Body of pancreas (tissue), 4 donors: ENCODE results near the gene PATJ. TPM values are rescaled to one million over a fixed set of nuclear protein-coding genes. Genes with fewer than 3 reads are reported as not detected.

ENCODE experiments used
- ATAC-seq: fragments of 150-250 bp; one replicate; pipeline ENCODE4 v1.9.1; 2016
- DNase-seq, 4 donors: peaks; one replicate each; pipeline ENCODE4 v3.0.0-alpha.2; 2019
- H3K27ac ChIP-seq, 4 donors: fragments of 200-600 bp; sonication (generic); 1 replicate in 3 of 4; 2 replicates in 1 of 4; pipeline versions ENCODE4 v1.5.1 to v1.6.1; 2016 to 2019; ENCODE audit warnings: mild to moderate bottlenecking in 1 of 4, mixed read lengths in 1 of 4, moderate library complexity in 1 of 4
- H3K27me3 ChIP-seq, 2 donors: fragments of 200-600 bp; sonication (generic); one replicate each; pipeline ENCODE4 v1.6.0; 2016; ENCODE audit warnings: mild to moderate bottlenecking in 1 of 2
- H3K36me3 ChIP-seq, 2 donors: fragments of 200-600 bp; sonication (generic); replicated peaks in 1 of 2; 2 replicates each; pipeline ENCODE4 v1.5.1; 2016; ENCODE audit warnings: low read depth in 2 of 2; ENCODE audit not compliant: insufficient read depth in 1 of 2
- H3K4me1 ChIP-seq: fragments of 200-600 bp; sonication (generic); one replicate; pipeline ENCODE4 v1.6.0; 2016
- H3K4me3 ChIP-seq, 2 donors: fragments of 200-600 bp; sonication (generic); 1 replicate in 1 of 2; 2 replicates in 1 of 2; pipeline ENCODE4 v1.5.1; 2016 to 2019
- H3K9me3 ChIP-seq, 3 donors: fragments of 200-600 bp; sonication (generic); 1 replicate in 2 of 3; 2 replicates in 1 of 3; pipeline ENCODE4 v1.5.1; 2016
- POLR2A ChIP-seq, 3 donors: fragments of 450-650 bp; IDR thresholded peaks; one replicate each; pipeline ENCODE4 v1.6.1; 2016; ENCODE audit warnings: antibody characterized with exemption in 3 of 3, mild to moderate bottlenecking in 2 of 3
- WGBS, 2 donors: methylation state at CpG; one replicate each; pipeline ENCODE4 v1.1.5; 2017; 5-methylcytosine and 5-hydroxymethylcytosine counted together
- intact Hi-C: fragments of 100-400 bp; cut with DNase I; formaldehyde crosslinking; loops from one replicate; pipeline ENCODE4 v1.15.1; 2023
- total RNA-seq, 2 donors: library from RNA; depleted of rRNA; stranded (reverse); fragments of >200 nt; gene quantifications; one replicate each; pipeline ENCODE4 v1.1.0, GENCODE V29; 2016
- TF ChIP-seq, protein P1 (sequence below), 7 experiments: fragments of 450-650 bp in 4 of 7; fragments of 200-600 bp in 3 of 7; sonication (generic) in 3 of 7; IDR thresholded peaks; one replicate each; pipeline ENCODE4 v1.5.1; 2016 to 2019; ENCODE audit warnings: antibody characterized with exemption in 7 of 7

The PATJ gene
- total RNA-seq, 2 donors from 2014 or later: 54.2 to 72.5 TPM

DNA sequence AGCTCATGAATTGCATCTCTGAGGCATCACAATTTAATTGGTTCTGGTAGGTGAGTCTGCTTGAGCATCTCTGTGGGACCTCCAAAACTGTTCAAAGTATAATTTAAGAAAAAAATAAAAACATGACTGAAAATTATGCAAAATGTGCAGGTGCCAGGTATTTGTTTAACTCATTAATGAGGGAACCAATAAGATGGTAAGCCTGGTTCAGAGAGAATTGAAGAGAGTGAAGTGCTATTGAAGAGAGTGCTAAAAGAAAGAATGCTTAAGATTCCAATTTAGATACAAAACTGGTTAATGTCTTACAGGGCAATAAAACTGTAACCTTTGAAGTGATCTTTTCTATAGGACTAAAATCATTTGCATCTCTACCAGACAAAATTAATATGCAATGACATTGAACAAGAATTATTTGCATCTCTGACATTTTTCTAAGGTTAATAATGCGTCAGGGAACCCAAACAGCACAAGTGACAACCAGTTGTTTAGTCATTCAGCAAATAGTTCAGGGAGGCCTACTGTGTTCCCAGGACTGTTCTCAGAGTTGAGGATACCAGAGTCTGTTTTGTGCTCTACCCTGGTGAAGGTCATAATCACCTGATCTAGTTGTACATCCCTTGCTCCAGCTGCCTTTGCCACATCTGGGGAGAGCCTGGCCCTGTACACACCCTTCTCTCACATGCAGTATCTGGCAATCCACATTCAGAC lies 183.5 kb downstream of the PATJ start:
- H3K9me3 ChIP-seq: no peaks in the 10 kb centered on the region
- no peak overlapping the region for H3K27ac ChIP-seq
- no peaks in the 10 kb centered on the region for H3K27me3 ChIP-seq
- no peaks in the 10 kb centered on the region for H3K4me1 ChIP-seq
- 71 to 100% methylated on average over 1 of the region's 1 CpG for WGBS, 2 donors
- H3K36me3 ChIP-seq: no peaks in the 10 kb centered on the region
- no peak for DNase-seq
- no peak overlapping the region for H3K4me3 ChIP-seq
- TF ChIP-seq, protein P1, sequence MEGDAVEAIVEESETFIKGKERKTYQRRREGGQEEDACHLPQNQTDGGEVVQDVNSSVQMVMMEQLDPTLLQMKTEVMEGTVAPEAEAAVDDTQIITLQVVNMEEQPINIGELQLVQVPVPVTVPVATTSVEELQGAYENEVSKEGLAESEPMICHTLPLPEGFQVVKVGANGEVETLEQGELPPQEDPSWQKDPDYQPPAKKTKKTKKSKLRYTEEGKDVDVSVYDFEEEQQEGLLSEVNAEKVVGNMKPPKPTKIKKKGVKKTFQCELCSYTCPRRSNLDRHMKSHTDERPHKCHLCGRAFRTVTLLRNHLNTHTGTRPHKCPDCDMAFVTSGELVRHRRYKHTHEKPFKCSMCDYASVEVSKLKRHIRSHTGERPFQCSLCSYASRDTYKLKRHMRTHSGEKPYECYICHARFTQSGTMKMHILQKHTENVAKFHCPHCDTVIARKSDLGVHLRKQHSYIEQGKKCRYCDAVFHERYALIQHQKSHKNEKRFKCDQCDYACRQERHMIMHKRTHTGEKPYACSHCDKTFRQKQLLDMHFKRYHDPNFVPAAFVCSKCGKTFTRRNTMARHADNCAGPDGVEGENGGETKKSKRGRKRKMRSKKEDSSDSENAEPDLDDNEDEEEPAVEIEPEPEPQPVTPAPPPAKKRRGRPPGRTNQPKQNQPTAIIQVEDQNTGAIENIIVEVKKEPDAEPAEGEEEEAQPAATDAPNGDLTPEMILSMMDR (IDR thresholded peaks at IDR 0.05): no peak
- no peak for TF ChIP-seq POLR2A (IDR thresholded peaks at IDR 0.05)
- ATAC-seq: no peak
- intact Hi-C loops: no loop called here

DNA sequence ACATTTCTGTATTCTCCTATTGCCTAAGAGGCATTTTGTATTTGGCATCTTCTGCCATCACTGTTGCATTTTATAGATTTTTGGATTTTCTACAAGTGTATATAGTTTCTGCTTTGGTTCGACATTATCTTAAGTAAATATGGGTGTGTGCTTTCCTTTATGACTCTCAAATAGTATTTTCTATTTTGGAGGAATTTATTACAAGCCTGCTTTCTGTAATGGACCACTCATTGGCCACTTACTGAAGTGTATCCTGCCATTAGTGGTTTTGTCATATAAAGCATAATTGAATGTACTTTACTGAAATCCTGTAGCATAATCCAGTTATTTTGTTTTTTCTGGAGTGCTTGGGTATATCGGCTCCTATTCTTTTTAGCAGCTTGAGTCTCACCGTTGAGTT lies 184.3 kb downstream of the PATJ start:
- no peak overlapping the region for H3K27ac ChIP-seq

DNA sequence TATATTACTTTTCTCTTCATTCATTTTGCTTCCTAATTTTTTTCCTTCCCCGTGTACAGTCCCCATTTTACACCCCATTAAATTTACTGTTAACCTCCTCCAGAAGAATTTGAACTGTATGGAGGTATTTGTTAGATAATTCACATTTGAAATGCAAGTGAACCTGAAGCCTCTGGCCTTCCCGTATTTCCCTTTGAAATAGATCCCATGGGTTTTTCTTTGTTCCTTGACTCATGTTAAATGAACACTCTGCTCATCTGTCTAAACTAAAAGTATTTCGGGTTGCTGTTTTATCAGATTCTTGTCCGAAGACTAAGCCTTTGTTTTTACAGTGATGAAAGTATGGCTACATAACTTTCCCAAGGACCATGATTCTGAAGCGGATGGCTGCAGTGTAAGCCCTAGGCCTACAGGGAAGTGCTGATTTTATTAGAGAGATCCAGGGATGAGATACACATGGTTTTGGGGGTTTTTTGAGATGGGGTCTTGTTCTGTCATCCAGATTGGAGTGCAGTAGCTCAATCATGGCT lies 187.9 kb downstream of the PATJ start:
- DNase-seq (no peak), ATAC-seq (no peak)
- 97% methylated on average over 5 of the region's 5 CpGs for WGBS, 2 donors
- TF ChIP-seq POLR2A (IDR thresholded peaks at IDR 0.05): no peak
- TF ChIP-seq, protein P1 (IDR thresholded peaks at IDR 0.05): no peak
- H3K4me3 ChIP-seq: no peak overlapping the region
- no peaks in the 10 kb centered on the region for H3K4me1 ChIP-seq
- intact Hi-C loops: no loop called here
- H3K27ac ChIP-seq: no peak overlapping the region
- H3K9me3 ChIP-seq: no peaks in the 10 kb centered on the region
- H3K36me3 ChIP-seq: no peaks in the 10 kb centered on the region
- no peaks in the 10 kb centered on the region for H3K27me3 ChIP-seq

More for the DNA sequence above, 184.3 kb downstream of the PATJ start:
- H3K4me3 ChIP-seq: no peak overlapping the region
- WGBS, 2 donors: 72 to 79% methylated on average over 3 of the region's 3 CpGs
- no peak for DNase-seq
- no peak for TF ChIP-seq POLR2A (IDR thresholded peaks at IDR 0.05)
- TF ChIP-seq, protein P1 (IDR thresholded peaks at IDR 0.05): no peak
- H3K4me1 ChIP-seq: no peaks in the 10 kb centered on the region
- no peak for ATAC-seq
- H3K27me3 ChIP-seq: no peaks in the 10 kb centered on the region
- intact Hi-C loops: no loop called here
- H3K36me3 ChIP-seq: no peaks in the 10 kb centered on the region
- no peaks in the 10 kb centered on the region for H3K9me3 ChIP-seq

DNA sequence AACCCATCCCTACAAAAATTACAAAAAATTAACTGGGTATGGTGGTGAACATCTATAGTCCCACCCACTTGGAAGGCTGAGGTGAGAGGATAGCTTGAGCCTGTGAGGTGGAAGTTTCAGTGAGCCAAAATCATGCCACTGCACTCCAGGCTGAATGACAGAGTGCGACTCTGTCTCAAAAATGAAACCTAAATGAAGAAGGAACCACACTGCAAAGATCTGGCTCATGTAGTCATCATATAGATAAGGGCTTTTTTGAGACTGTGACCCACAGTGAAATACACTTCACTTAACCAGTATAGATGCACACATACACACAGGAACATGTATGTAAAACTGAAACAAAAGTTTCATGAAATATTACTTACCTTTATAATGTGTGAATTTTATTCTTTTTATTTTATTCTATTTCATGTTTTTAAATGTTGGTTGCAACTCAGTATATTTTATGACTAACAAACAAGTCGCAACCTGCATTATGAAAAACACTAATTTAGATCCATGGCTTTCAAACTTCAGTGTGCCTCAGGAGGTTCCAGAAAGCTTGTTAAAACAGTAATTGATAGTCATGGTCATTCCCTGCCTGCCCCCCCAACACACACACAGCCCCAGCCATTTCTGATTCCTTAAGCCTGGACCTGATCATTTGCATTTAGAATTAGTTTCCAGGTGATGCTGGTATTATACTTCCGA lies 189.5 kb downstream of the PATJ start:
- H3K27me3 ChIP-seq: no peaks in the 10 kb centered on the region
- no peak overlapping the region for H3K4me3 ChIP-seq
- no peaks in the 10 kb centered on the region for H3K4me1 ChIP-seq
- H3K27ac ChIP-seq: no peak overlapping the region
- DNase-seq (no peak), ATAC-seq (no peak)
- no peaks in the 10 kb centered on the region for H3K36me3 ChIP-seq
- 94 to 96% methylated on average over 3 of the region's 3 CpGs for WGBS, 2 donors
- no peaks in the 10 kb centered on the region for H3K9me3 ChIP-seq
- intact Hi-C loops: no loop called here
- no peak for TF ChIP-seq POLR2A (IDR thresholded peaks at IDR 0.05)
- TF ChIP-seq, protein P1 (IDR thresholded peaks at IDR 0.05): no peak
